ENCODE data around the gene SCIN. TPM values are rescaled to one million over a fixed set of nuclear protein-coding genes. Genes with fewer than 3 reads are reported as not detected.

SCIN gene
- total RNA-seq, 1 experiment from 2014 or later = not detected

DNA sequence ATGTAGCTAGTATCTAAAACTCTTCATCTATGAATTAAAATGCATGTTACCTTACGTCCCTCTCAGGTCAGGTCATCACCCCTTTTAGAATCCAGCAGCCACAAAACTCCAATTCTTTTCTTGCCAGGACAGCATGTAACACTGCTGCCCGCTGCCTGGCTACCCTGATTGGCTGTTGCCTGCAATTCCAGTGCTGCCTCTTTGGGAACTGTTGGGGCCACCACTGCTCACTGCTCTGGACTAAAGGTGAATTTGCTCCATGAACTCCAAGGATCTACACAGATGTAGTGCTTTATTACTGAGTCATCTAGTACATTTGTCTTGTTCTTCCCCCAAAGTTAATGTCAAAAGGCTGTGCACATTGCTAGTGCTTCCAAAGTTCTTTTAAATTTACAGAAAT is 40.4 kb downstream of the SCIN start:
- BruUV-seq (replicated peaks) = no TSS peak
- intact Hi-C loops (cut with micrococcal nuclease) = no loop called here

DNA sequence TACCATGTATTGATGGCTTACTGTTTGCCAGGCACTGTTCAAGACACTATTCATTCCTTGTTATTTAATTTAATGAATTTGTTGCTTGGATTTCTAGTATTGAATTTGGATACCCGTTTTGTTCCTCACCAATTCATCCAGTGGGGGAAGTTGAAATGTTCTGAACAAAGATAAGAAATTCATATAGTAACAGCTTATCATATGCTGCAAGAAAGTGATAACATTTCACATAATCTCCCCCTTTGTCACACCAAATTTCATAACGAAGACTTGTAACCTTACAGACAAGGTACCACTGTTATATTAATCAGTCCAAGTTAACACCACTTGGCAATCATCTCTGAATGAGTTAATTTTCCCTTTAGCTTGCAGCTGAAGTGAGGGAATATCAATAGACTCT is 42.1 kb downstream of the SCIN start:
- H3K27me3 Mint-ChIP-seq (ENCODE audit: insufficient read depth, unreplicated experiment) = no peaks in the 10 kb centered on the region
- H3K36me3 Mint-ChIP-seq (ENCODE audit: insufficient read depth, unreplicated experiment) = no peaks in the 10 kb centered on the region
- no peak overlapping the region for H3K27ac Mint-ChIP-seq (ENCODE audit: low read depth, unreplicated experiment)
- no TSS peak for BruUV-seq (replicated peaks)
- POLR2A ChIA-PET = no interaction called here
- no peaks in the 10 kb centered on the region for H3K9me3 Mint-ChIP-seq (ENCODE audit: unreplicated experiment)
- no peak for DNase-seq (ENCODE audit: unreplicated experiment)
- intact Hi-C loops (cut with micrococcal nuclease) = no loop called here
- H3K4me3 Mint-ChIP-seq (ENCODE audit: unreplicated experiment) = no peak overlapping the region
- TF ChIP-seq, protein P1, sequence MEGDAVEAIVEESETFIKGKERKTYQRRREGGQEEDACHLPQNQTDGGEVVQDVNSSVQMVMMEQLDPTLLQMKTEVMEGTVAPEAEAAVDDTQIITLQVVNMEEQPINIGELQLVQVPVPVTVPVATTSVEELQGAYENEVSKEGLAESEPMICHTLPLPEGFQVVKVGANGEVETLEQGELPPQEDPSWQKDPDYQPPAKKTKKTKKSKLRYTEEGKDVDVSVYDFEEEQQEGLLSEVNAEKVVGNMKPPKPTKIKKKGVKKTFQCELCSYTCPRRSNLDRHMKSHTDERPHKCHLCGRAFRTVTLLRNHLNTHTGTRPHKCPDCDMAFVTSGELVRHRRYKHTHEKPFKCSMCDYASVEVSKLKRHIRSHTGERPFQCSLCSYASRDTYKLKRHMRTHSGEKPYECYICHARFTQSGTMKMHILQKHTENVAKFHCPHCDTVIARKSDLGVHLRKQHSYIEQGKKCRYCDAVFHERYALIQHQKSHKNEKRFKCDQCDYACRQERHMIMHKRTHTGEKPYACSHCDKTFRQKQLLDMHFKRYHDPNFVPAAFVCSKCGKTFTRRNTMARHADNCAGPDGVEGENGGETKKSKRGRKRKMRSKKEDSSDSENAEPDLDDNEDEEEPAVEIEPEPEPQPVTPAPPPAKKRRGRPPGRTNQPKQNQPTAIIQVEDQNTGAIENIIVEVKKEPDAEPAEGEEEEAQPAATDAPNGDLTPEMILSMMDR (IDR thresholded peaks at IDR 0.05; ENCODE audit: unreplicated experiment) = no peak
- CTCF ChIA-PET = interaction anchor here (0.6 to 2.4 kb wide), 4 partner anchors 11 to 1146 kb away, joined by 3 to 10 read pairs (median 3); no protein-coding TSS in a partner anchor
- H3K4me1 Mint-ChIP-seq (ENCODE audit: insufficient read depth, unreplicated experiment) = no peaks in the 10 kb centered on the region

More for the DNA sequence above, 40.4 kb downstream of the SCIN start:
- DNase-seq (ENCODE audit: unreplicated experiment) = no peak
- ChIA-PET CTCF (interaction anchor here (0.6 to 2.4 kb wide), 4 partner anchors 13 to 572 kb away, joined by 3 to 10 read pairs (median 3); no protein-coding TSS in a partner anchor), POLR2A (no interaction called here)
- TF ChIP-seq, protein P1 (IDR thresholded peaks at IDR 0.05; ENCODE audit: unreplicated experiment) = no peak
- no peaks in the 10 kb centered on the region for H3K27me3 Mint-ChIP-seq (ENCODE audit: insufficient read depth, unreplicated experiment)
- no peak overlapping the region for H3K4me3 Mint-ChIP-seq (ENCODE audit: unreplicated experiment)
- no peak overlapping the region for H3K27ac Mint-ChIP-seq (ENCODE audit: low read depth, unreplicated experiment)
- H3K9me3 Mint-ChIP-seq (ENCODE audit: unreplicated experiment) = no peaks in the 10 kb centered on the region
- no peaks in the 10 kb centered on the region for H3K4me1 Mint-ChIP-seq (ENCODE audit: insufficient read depth, unreplicated experiment)
- no peaks in the 10 kb centered on the region for H3K36me3 Mint-ChIP-seq (ENCODE audit: insufficient read depth, unreplicated experiment)

DNA sequence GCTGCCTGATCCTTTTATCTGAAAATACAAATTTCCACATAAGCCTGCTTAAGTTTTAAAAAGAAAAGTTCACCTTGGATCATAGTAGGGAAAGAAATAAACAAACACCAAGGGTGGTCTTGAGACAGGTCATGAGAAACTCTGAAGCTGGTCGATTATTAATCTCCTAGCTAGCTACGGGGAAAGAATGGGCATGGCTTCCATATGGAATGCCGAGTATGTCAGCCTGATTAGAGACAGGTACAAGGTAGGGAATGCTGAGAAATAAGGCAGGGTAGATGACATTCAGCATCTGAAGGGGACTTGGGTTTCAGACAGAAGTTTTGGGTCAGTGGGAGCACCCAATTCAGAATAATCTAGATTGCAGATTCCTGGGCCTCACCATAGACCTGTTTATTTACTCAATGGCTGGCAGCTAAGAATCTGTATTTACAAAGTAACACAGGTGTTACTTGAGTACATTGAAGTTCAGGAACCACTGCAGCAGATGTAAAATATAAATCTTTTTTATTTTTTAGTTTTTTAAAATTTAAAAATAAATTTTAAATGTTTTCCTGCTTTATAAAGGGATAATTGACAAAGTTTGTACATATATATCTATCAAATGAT is 49.0 kb downstream of the SCIN start:
- intact Hi-C loops (cut with micrococcal nuclease) = no loop called here
- CTCF ChIA-PET = interaction anchor here (0.5 to 3.3 kb wide), 4 partner anchors 10 to 98 kb away, joined by 3 to 20 read pairs (median 3); no protein-coding TSS in a partner anchor
- no peak for DNase-seq (ENCODE audit: unreplicated experiment)
- H3K36me3 Mint-ChIP-seq (ENCODE audit: insufficient read depth, unreplicated experiment) = no peaks in the 10 kb centered on the region
- H3K4me1 Mint-ChIP-seq (ENCODE audit: insufficient read depth, unreplicated experiment) = no peaks in the 10 kb centered on the region
- no peak overlapping the region for H3K4me3 Mint-ChIP-seq (ENCODE audit: unreplicated experiment)
- BruUV-seq (replicated peaks) = no TSS peak
- H3K9me3 Mint-ChIP-seq (ENCODE audit: unreplicated experiment) = no peaks in the 10 kb centered on the region
- TF ChIP-seq, protein P1 (IDR thresholded peaks at IDR 0.05; ENCODE audit: unreplicated experiment) = no peak
- no peak overlapping the region for H3K27ac Mint-ChIP-seq (ENCODE audit: low read depth, unreplicated experiment)
- POLR2A ChIA-PET = no interaction called here
- no peaks in the 10 kb centered on the region for H3K27me3 Mint-ChIP-seq (ENCODE audit: insufficient read depth, unreplicated experiment)

DNA sequence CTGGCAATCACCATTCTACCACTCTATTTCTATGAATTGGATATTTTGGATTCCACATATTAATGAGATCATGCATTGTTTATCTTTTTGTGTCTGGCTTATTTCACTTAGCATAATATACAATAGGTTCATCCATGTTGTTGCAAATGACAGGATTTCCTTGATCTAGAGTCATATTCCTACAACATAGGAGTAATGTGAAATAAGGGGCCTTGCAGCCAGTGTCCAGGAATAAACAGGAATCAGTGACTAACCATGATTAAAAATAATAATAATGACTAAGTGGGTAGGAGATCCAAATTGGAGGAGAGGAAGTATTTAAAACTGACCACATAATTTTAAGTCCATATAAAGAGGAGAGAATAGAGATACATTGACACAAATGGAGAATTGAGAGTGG is 49.9 kb downstream of the SCIN start:
- BruUV-seq (replicated peaks) = no TSS peak
- Mint-ChIP-seq H3K36me3 (ENCODE audit: insufficient read depth, unreplicated experiment) (no peaks in the 10 kb centered on the region), H3K27me3 (ENCODE audit: insufficient read depth, unreplicated experiment) (no peaks in the 10 kb centered on the region), H3K27ac (ENCODE audit: low read depth, unreplicated experiment) (no peak overlapping the region), H3K9me3 (ENCODE audit: unreplicated experiment) (no peaks in the 10 kb centered on the region), H3K4me1 (ENCODE audit: insufficient read depth, unreplicated experiment) (no peaks in the 10 kb centered on the region), H3K4me3 (ENCODE audit: unreplicated experiment) (no peak overlapping the region)
- DNase-seq (ENCODE audit: unreplicated experiment) = no peak
- ChIA-PET CTCF (interaction anchor here (0.7 to 4.4 kb wide), 7 partner anchors 19 to 643 kb away, joined by 3 to 119 read pairs (median 3); no protein-coding TSS in a partner anchor), POLR2A (no interaction called here)
- intact Hi-C loops (cut with micrococcal nuclease) = no loop called here
- TF ChIP-seq, protein P1 (IDR thresholded peaks at IDR 0.05; ENCODE audit: unreplicated experiment) = no peak

Data from MCF 10A (cell line).